CD14-positive monocyte (primary cell): ENCODE measurements around the gene ABCB4. TPM values are rescaled to one million over a fixed set of nuclear protein-coding genes. Genes with fewer than 3 reads are reported as not detected.

ENCODE experiments used
- DNase-seq, 3 donors: peaks; one replicate each; pipeline ENCODE4 v3.0.0-alpha.2; 2011 to 2022
- H2AFZ ChIP-seq: 2 replicates; pipeline ENCODE4 v1.6.0; 2012; ENCODE audit warnings: mild to moderate bottlenecking, low read depth, low read length, inconsistent platforms; ENCODE audit not compliant: insufficient read depth, poor library complexity, severe bottlenecking
- H3K27ac ChIP-seq, 2 donors: 1 replicate in 1 of 2; 2 replicates in 1 of 2; pipeline ENCODE4 v1.5.1; 2012 to 2013; ENCODE audit warnings: low read length in 2 of 2, control low read depth in 1 of 2, inconsistent platforms in 1 of 2, low read depth in 1 of 2, mild to moderate bottlenecking in 1 of 2
- H3K27me3 ChIP-seq, 2 donors: one replicate each; pipeline versions ENCODE4 v1.6.0 to v1.6.1; 2011 to 2013; ENCODE audit warnings: low read length in 2 of 2; ENCODE audit not compliant: control insufficient read depth in 2 of 2, insufficient read depth in 2 of 2
- H3K36me3 ChIP-seq, 2 donors: replicated peaks in 1 of 2; 1 replicate in 1 of 2; 2 replicates in 1 of 2; pipeline versions ENCODE4 v1.5.1 to v1.6.1; 2012 to 2013; ENCODE audit warnings: low read length in 2 of 2, control low read depth in 1 of 2, inconsistent platforms in 1 of 2, mild to moderate bottlenecking in 1 of 2; ENCODE audit not compliant: insufficient read depth in 2 of 2, control insufficient read depth in 1 of 2
- H3K4me1 ChIP-seq, 2 donors: 1 replicate in 1 of 2; 2 replicates in 1 of 2; pipeline versions ENCODE4 v1.5.1 to v1.6.1; 2012 to 2013; ENCODE audit warnings: low read length in 2 of 2, control low read depth in 1 of 2, inconsistent platforms in 1 of 2, mild to moderate bottlenecking in 1 of 2, moderate library complexity in 1 of 2; ENCODE audit not compliant: insufficient read depth in 2 of 2, control insufficient read depth in 1 of 2
- H3K4me2 ChIP-seq: replicated peaks from 2 replicates; pipeline ENCODE3; 2012; ENCODE audit warnings: low read length, moderate library complexity, mild to moderate bottlenecking; ENCODE audit not compliant: poor library complexity, severe bottlenecking; ENCODE audit errors: extremely low read depth
- H3K4me3 ChIP-seq, 3 experiments: fragments of 200-600 bp in 1 of 3; sonication (generic) in 1 of 3; replicated peaks in 1 of 3; 1 replicate in 2 of 3; 2 replicates in 1 of 3; pipeline ENCODE4 v1.5.1; 2011 to 2013; ENCODE audit warnings: low read length in 3 of 3, mild to moderate bottlenecking in 3 of 3, control low read depth in 2 of 3, low read depth in 2 of 3, inconsistent platforms in 1 of 3, moderate library complexity in 1 of 3
- H3K79me2 ChIP-seq: 2 replicates; pipeline ENCODE4 v1.6.0; 2012; ENCODE audit warnings: mild to moderate bottlenecking, control low read depth, inconsistent platforms, low read length, moderate library complexity; ENCODE audit not compliant: insufficient read depth
- H3K9ac ChIP-seq: 2 replicates; pipeline ENCODE4 v1.6.0; 2017; ENCODE audit warnings: low read length, mild to moderate bottlenecking; ENCODE audit not compliant: insufficient read depth, poor library complexity, severe bottlenecking
- H3K9me3 ChIP-seq, 2 donors: replicated peaks in 1 of 2; 1 replicate in 1 of 2; 2 replicates in 1 of 2; pipeline versions ENCODE4 v1.5.1 to v1.6.1; 2012 to 2013; ENCODE audit warnings: low read length in 2 of 2, control low read depth in 1 of 2; ENCODE audit not compliant: control insufficient read depth in 1 of 2, insufficient read depth in 1 of 2
- H4K20me1 ChIP-seq: 2 replicates; pipeline ENCODE4 v1.6.0; 2012; ENCODE audit warnings: mild to moderate bottlenecking, low read length, control low read depth, moderate library complexity; ENCODE audit not compliant: insufficient read depth
- H3K27ac Mint-ChIP-seq, 7 donors: one replicate each; pipeline ENCODE4 v1.8.0; 2020; ENCODE audit warnings: mild to moderate bottlenecking in 7 of 7, mixed read lengths in 7 of 7, moderate library complexity in 6 of 7, inconsistent platforms in 2 of 7
- H3K27me3 Mint-ChIP-seq, 3 donors: one replicate each; pipeline ENCODE4 v1.8.0; 2021 to 2022; ENCODE audit warnings: low read depth in 3 of 3, mild to moderate bottlenecking in 3 of 3, mixed read lengths in 3 of 3, moderate library complexity in 3 of 3, inconsistent platforms in 1 of 3
- H3K36me3 Mint-ChIP-seq, 2 donors: one replicate each; pipeline ENCODE4 v1.8.0; 2020; ENCODE audit warnings: mixed read lengths in 2 of 2, inconsistent platforms in 1 of 2, mild to moderate bottlenecking in 1 of 2
- H3K4me1 Mint-ChIP-seq: one replicate; pipeline ENCODE4 v1.8.0; 2020; ENCODE audit warnings: mild to moderate bottlenecking, mixed read lengths
- H3K4me3 Mint-ChIP-seq, 2 donors: one replicate each; pipeline ENCODE4 v1.8.0; 2020; ENCODE audit warnings: mild to moderate bottlenecking in 2 of 2, mixed read lengths in 2 of 2, moderate library complexity in 1 of 2
- H3K9me3 Mint-ChIP-seq, 7 donors: one replicate each; pipeline ENCODE4 v1.8.0; 2020 to 2022; ENCODE audit warnings: mixed read lengths in 7 of 7, mild to moderate bottlenecking in 6 of 7, moderate library complexity in 6 of 7, inconsistent platforms in 2 of 7
- WGBS: methylation state at CpG from one replicate; pipeline ENCODE4 v1.1.5; 2013; ENCODE audit warnings: missing lambda C conversion rate; ENCODE audit not compliant: insufficient coverage; 5-methylcytosine and 5-hydroxymethylcytosine counted together
- intact Hi-C, 2 donors: fragments of 100-400 bp; cut with micrococcal nuclease; formaldehyde crosslinking; loops; one replicate each; pipeline versions ENCODE4 v1.15.0 to v1.15.1; 2023
- polyA plus RNA-seq, 3 donors: library from polyadenylated mRNA; depleted of rRNA in 1 of 3; unstranded in 2 of 3; stranded (reverse) in 1 of 3; fragments of 300-500 nt in 2 of 3; fragments of >200 nt in 1 of 3; fragmentation: Illumina TruSeq in 2 of 3; gene quantifications; 1 replicate in 2 of 3; 2 replicates in 1 of 3; pipeline ENCODE4 v1.2.3, GENCODE V29; 2012 to 2021
- TF ChIP-seq, protein P1 (sequence below): fragments of 200-600 bp; IDR thresholded peaks from one replicate; pipeline ENCODE4 v1.8.0; 2022; ENCODE audit warnings: antibody characterized with exemption, mild to moderate bottlenecking

ABCB4 gene
- polyA plus RNA-seq, 3 donors: 0.09 TPM; not detected in 2

DNA sequence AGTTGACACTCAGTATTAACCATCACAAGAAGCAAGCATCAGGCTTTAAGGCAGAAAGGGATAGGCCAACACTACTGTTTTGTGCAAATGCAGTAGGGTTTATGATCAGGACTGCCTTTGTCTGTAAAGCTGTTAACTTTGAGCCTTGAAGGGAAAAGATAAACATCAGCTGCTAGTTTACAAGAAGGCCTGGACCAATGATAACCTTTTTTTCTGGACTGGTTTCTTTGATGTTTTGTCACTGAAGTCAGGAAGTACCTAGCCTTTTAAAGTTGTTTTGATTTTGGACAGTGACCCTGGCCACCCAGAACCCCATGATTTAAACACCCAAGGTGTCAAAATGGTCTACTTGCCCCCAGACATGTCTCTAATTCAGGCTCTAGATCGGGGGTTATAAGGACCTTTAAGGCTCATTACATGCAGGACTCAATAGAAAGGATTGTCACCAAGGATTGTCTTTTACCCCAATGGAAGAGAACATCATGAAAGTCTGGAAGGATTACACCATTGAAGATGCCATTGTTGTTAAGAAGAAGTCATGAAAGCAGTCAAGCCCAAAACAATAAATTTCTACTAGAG, 79.9 kb downstream of the ABCB4 start:
- Histone ChIP-seq H3K4me3 (no peak overlapping the region), H3K9ac (no peak overlapping the region), H3K4me2 (no peak overlapping the region), H3K27ac (no peak overlapping the region), H3K79me2 (no peaks in the 10 kb centered on the region), H4K20me1 (no peaks in the 10 kb centered on the region), H2AFZ (no peak overlapping the region), H3K27me3 (no peaks in the 10 kb centered on the region), H3K9me3 (no peaks in the 10 kb centered on the region), H3K4me1 (no peaks in the 10 kb centered on the region), H3K36me3 (peaks cover 0 to 7% of the 10 kb centered on the region in 2 donors)
- DNase-seq: no peak
- TF ChIP-seq, protein P1, sequence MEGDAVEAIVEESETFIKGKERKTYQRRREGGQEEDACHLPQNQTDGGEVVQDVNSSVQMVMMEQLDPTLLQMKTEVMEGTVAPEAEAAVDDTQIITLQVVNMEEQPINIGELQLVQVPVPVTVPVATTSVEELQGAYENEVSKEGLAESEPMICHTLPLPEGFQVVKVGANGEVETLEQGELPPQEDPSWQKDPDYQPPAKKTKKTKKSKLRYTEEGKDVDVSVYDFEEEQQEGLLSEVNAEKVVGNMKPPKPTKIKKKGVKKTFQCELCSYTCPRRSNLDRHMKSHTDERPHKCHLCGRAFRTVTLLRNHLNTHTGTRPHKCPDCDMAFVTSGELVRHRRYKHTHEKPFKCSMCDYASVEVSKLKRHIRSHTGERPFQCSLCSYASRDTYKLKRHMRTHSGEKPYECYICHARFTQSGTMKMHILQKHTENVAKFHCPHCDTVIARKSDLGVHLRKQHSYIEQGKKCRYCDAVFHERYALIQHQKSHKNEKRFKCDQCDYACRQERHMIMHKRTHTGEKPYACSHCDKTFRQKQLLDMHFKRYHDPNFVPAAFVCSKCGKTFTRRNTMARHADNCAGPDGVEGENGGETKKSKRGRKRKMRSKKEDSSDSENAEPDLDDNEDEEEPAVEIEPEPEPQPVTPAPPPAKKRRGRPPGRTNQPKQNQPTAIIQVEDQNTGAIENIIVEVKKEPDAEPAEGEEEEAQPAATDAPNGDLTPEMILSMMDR: no peak
- Mint-ChIP-seq H3K27me3 (peaks cover 0 to 2% (median 0%) of the 10 kb centered on the region in 3 donors), H3K27ac (no peak overlapping the region), H3K9me3 (peaks cover 0 to 3% (median 0%) of the 10 kb centered on the region in 7 donors), H3K4me1 (no peaks in the 10 kb centered on the region), H3K36me3 (peaks cover 8 to 17% of the 10 kb centered on the region in 2 donors), H3K4me3 (no peak overlapping the region)
- WGBS: 100% methylated on average over 1 of the region's 1 CpG
- intact Hi-C loops: no loop called here

DNA sequence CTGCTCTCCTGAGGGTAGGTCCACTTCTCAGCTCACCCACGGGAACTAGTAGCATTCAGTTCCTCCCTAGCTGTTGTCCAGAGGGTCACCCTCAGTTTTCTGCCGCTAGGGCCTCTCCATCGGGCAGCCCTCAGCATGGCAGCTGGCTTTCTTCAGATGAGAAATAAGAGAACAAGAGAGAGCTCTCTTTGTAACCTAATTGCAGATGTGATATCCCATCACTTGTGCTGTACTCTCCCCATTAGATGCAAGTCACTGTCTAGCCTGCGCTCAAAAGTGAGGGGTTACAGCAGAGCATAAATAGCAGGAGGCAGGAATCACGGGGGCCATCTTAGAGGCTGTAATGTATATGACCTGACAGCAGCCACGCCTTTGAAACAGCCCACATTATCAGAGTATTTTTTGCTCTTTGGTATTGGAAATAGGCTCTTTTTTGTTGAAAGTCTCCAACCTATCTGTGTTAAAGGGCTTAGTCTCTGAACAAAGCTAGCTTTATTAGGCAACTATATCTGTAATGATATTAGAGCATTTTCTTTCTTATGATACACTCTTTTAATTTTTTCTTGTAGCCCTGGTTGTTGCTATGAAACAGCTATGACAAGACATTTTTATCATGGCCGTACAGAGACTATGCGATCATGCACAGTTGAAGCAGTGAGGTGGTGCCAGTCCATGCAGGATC, 84.3 kb downstream of the ABCB4 start:
- no peak for DNase-seq
- no peak overlapping the region for H3K4me3 Mint-ChIP-seq
- Histone ChIP-seq H3K4me3 (no peak overlapping the region), H4K20me1 (no peaks in the 10 kb centered on the region), H3K4me1 (no peaks in the 10 kb centered on the region), H3K27me3 (no peaks in the 10 kb centered on the region), H3K79me2 (no peaks in the 10 kb centered on the region), H3K36me3 (peaks cover 0 to 7% of the 10 kb centered on the region in 2 donors), H2AFZ (no peak overlapping the region), H3K4me2 (no peak overlapping the region), H3K9ac (no peak overlapping the region), H3K27ac (no peak overlapping the region), H3K9me3 (no peaks in the 10 kb centered on the region)
- H3K4me1 Mint-ChIP-seq: no peaks in the 10 kb centered on the region
- H3K9me3 Mint-ChIP-seq: peaks cover 0 to 14% (median 3%) of the 10 kb centered on the region in 7 donors
- peaks cover 0 to 2% (median 0%) of the 10 kb centered on the region in 3 donors for H3K27me3 Mint-ChIP-seq
- intact Hi-C loops: no loop called here
- H3K36me3 Mint-ChIP-seq: peaks cover 26 to 31% of the 10 kb centered on the region in 2 donors
- H3K27ac Mint-ChIP-seq: no peak overlapping the region
- WGBS: 96% methylated on average over 2 of the region's 8 CpGs
- TF ChIP-seq, protein P1: no peak
